Activated CD4-positive, alpha-beta T cell treated with anti-CD3 and anti-CD28 coated beads for 24 hours (primary cell): Measurements from ENCODE around the gene TNXB.
"Not testable (repeated sequence)": the region's sequence is repeated elsewhere in the genome, so short reads cannot be mapped to it uniquely, and the experiment has no call there.

ENCODE experiments used
- DNase-seq, 2 donors: peaks; one replicate each; pipeline ENCODE4 v3.0.0-alpha.2; 2020; ENCODE audit warnings: low read depth in 2 of 2

TNXB gene

GRCh38 chr6:32144238-32144637 is 35.1 kb upstream of the TNXB start:
- not testable (repeated sequence) for DNase-seq

GRCh38 chr6:32140420-32141046 is 31.4 kb upstream of the TNXB start:
- no peak for DNase-seq

GRCh38 chr6:32139590-32139989 is 30.5 kb upstream of the TNXB start:
- DNase-seq, result no peak

DNA sequence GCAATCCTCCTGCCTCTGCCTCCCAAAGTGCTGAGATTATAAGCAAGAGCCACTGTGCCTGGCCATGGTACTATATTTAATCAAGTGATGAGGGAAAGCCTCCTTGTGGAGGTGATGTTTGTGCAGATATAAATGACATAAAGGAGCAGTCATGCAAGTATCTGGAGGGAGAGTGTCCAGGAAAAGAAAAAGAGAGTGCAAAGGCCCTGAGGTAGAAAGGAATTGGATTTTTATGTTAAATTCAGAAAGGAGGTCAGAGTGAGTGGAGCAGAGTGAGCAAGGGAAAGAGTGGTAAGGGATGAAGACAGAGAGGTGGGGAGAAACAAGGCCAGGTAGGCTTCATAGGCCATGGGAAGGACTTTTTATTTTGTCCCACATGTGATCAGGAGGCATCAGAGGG is 28.3 kb upstream of the TNXB start:
- DNase-seq, result no peak

DNA sequence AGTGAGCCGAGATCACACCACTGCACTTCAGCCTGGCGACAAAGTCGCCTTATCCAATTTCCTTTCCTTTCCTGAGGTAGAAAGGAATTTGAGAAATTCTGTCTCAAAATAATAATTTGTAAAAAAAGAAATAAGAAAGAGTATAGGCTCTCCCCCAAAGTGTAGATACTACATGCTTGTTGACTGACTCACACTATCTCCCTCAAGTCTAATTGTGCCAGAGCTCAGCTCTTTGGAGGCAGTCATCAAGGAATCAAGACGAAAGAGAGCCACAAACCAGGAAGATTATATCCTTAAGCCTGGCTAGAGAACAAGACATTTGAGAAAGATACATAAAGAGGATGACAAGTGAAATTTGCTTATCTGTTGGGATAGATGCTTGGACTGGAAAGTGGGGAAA is 24.6 kb upstream of the TNXB start:
- no peak for DNase-seq

DNA sequence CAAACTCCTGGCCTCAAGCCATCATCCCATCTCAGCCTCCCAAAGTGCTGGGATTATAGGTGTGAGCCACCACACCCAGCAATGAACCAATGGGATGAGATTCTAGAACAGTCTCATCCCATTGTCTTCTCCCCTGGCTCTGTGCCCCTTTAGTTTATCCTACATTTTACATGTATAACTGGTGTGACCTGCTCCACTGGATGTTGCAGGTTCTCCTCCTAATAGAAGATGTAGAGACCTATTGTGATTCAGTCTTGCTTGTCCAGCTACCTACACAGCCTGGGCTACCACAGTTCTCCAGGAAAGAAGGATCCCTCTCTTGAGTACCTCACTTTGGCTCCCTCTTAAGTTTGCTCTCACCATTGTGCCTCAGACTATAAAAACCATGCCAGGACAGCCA is 23.0 kb upstream of the TNXB start:
- no peak for DNase-seq

DNA sequence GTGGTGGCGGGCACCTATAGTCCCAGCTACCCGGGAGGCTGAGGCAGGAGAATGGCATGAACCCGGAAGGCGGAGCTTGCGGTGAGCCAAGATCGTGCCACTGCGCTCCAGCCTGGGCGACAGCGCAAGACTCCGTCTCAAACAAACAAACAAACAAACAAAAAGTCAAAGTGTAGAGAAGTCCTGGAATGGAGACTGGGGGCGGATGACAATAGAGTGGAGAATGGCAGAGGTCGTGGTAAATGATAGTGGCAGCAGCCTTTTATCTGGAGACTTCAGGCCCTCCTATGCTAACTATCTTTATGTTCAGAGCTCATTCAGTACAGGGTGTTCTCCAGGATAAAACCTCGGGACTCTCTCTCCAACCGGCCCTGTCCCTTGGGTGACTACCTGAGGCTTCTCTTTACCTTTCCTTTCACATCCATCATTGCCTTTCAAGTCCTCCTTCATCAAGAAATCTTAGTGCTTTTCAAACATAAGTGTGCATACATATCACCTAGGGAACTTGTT is 22.4 kb upstream of the TNXB start:
- no peak for DNase-seq

- no peak for DNase-seq
Measured at GRCh38 chr6:32129297-32130088, 20.4 kb upstream of the TNXB start.

DNA sequence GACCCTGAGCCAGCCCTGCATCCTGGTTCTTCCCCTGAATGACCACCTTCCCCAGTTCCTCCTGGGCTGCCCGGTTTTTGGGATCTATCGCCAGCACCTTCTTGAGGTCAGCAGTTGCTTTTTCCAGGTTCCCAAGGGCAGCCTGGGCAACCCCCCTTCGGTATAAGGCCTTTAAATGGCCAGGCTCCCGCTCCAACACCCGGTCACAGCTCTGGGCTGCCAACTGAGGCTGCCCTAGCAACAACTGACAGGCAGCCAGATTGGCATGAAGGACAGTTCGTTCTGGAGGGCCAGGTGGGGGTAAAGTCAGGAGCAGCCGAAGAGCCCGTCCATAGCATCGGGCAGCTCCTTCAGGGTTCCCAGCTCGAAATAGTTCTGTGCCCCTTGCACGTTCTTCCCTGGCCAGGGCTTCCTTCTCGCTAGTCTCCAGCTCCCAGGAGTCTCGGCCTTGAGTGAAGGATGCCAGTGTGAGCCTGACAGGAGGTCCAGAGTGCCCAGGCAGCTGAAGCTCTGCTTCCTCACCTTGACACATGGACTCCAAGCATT is 19.7 kb upstream of the TNXB start:
- DNase-seq, result no peak

DNA sequence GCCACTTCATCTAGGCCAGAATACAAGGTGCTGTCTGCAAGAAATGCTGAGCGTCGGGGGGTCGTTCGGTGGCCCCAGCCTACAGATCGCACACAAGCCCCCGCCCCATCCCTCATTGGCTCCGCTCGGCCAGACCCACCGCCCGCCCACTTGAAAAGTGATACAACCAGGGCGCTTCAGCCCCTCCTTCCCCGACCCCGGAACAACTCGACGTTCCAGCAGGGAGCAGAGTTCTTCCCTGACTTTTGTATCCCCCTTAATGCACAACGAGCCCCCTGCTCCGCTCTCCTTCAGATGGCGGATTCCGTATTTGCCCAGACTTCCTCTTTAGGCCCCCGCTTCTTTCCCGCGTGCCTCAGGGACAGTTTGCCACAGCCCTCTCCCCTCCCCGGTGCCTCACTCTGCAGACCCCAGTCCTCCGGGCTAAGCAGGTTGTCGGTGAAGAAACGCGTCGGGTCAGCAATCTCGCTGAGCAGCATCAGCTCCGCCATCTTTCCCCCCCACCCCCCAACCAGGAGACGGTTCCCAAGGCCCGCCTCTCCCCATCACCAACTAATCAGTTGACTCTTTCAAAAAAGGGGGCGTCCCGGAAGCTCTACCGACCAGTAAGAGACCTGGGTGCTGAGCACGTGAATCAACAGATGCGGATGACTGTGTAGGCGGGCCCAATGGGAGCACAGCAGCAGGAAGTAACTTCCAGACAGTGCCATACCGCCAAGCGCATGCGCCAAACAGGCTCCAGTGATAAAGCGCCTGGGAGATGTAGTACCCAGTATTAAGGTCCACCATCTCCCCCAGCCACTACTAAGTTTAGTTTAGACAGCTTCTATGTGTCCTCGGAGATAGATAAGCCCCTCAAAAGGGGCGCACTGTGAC is 18.8 kb upstream of the TNXB start, which contains the start of gene ATF6B:
Gene ATF6B (minus strand): TSS at position 530 of the 876 bp plus-strand sequence. CDS start 39 bp downstream, at position 491.
- DNase-seq, result peak; percentile 94

GRCh38 chr6:32127409-32127716 is 18.2 kb upstream of the TNXB start:
- no peak for DNase-seq

GRCh38 chr6:32126880-32127279 is 17.7 kb upstream of the TNXB start:
- DNase-seq, result no peak

- DNase-seq, result no peak
Measured at GRCh38 chr6:32123681-32124080, 14.5 kb upstream of the TNXB start.

- no peak for DNase-seq
Measured at GRCh38 chr6:32120573-32121059, 11.5 kb upstream of the TNXB start.

DNA sequence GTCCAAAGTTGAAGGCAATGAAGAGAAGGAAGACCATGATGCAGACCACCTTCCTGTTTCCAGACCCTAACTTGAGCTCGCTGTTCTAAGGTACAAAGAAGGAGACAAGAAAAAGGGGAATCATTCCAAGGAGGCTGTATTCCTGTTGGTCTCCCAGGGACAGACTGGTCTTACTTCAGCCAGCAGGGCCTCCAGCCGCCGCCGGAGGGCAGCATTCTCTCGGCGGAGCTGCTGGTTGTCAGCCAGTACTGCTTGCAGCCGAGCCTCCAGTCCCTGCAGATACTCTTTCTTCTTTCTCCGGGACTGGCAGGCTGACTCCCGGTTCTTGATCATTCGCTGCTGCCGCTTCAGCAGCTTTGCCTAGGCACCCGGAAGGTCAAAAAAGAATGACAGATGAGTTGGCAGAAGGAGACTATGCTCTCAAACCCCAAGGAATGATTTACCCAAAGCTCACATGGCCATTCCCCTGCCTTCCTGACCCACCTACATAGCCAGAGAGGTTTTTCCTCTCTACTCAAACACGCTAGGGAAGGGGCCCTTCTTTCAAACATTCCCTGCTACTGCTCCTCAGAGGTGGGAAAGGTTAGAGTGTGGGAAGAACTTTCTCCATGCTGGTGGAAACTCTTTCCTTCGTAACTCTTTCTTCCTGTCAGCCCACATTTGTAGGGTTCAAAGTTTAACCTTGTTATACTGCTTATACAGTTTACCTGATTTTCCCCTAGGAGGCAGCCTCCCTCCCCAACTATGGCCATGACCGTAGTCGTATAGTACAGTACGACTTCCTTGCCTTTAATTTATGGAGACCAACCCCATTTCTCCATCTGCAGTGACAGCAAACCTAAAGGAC is 9.9 kb upstream of the TNXB start:
- DNase-seq, result peak; percentile 44 to 65

GRCh38 chr6:32117461-32117860 is 8.3 kb upstream of the TNXB start:
- no peak for DNase-seq

- no peak for DNase-seq
Measured at GRCh38 chr6:32116674-32117073, 7.5 kb upstream of the TNXB start.

DNA sequence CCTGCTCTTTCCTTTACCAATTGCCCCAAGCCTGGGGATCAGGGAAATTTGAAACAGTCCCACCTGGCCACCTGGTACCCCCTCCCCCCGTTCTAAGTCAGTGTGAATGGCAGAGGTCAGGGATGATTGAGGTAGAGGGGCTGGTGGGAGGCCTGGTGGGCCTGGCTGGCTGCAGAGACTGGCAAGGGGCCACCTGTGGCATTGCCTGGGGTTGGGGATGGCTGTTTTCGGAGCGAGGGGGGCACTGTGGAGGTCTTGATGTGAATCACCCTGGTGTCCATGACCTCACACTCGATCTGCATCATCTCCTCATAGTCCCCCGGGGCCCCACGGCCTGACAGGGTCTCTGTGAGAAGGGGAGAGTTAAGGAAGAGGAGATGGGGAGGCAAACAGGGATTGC is 6.5 kb upstream of the TNXB start:
- no peak for DNase-seq

DNA sequence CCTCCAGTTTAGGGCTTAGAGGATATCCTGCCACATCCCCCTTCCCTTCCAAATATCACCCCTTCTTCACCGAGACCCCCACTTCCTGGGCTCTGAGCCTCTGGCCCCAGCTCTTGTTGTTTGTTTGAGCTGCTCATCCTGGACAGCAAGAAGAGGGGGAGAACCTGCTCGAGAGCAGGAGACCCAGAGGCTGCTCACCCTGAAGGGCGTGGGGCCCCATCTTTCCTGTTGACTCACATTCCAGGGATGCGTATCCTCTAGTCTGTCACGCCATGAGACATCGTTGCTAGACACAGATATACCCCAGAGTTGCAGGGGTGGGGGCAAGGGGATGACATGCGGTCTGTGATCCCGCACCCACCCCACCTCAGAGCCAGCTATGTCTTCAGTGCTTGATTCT is 5.7 kb upstream of the TNXB start:
- no peak for DNase-seq

DNA sequence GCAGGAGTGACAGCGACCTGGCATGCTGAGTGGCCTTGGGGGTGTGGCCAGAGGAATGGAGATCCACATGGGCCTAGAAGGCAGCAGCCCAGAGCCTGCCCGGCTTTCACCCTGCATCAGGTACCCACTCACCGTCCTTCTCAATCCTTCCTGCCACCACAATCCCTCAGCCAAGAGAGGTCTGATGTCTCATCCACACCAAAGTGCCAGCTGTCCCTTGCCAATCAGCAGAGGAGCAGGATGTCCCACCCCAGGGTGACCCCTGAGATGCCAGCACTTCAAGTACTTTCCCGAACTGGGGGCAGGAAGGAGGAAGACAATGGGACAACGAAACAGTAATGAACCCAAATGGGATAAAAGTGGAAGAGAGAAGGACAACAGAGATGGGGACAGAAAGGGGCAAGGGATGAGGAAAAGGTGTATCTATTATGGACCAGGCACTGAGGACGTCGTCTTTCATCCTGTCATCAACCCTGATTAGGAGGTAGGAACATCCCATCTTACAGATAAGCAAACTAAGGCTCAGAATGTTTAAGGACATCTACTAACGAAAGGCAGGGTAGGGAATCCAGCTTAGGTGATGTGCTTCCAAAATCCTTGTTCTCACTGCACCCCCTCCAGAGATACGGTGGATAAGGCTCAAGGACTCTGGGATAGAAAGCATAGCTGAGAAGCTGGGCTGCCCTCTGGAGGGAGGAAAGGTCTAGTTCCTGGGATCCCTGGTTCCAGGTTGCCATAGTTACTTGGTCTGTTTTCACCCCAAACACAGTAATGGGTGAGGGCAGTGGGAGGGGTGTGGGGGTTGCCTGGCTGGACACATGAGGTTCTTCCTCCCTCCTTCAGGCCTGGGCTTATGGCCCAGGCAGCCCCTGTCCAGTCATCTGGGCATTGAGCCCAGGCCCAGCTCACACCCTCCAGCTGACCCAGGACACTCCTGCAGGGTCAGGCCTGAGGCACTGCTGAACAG is 4.5 kb upstream of the TNXB start:
- DNase-seq, result no peak
